ENCODE results near the gene AGPAT4.

DNA sequence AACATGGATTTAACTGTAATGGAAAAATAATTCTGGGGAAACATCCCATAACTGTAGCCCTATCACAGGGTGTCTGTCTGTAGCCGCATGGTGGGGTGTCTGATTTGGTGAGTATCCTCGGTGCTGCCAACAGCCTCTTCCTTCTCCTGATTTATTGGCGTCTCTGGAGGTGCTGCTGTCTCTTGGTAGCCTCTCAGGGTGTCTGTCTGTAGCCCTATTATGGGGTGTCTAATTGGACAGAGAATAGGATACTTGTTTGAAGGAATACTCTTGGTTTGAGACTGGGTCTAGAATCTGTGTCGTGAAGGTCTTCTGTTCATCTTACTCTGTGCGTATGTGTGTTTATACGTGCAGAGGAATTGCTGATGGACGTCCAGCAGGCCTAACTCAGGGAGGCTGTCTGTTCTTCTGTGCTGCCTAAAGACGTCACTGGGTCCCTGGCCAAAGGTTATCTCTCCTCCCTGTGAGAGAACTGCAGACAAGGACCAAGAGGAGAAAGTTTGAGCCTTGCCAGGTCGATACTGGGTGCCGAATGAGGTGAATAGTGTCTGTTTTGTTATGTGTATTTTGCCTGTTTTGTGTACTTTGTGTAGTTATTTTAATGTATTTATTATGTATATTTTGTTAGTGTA, 18.9 kb upstream of the AGPAT4 start:
- TF ChIP-seq, protein P1, sequence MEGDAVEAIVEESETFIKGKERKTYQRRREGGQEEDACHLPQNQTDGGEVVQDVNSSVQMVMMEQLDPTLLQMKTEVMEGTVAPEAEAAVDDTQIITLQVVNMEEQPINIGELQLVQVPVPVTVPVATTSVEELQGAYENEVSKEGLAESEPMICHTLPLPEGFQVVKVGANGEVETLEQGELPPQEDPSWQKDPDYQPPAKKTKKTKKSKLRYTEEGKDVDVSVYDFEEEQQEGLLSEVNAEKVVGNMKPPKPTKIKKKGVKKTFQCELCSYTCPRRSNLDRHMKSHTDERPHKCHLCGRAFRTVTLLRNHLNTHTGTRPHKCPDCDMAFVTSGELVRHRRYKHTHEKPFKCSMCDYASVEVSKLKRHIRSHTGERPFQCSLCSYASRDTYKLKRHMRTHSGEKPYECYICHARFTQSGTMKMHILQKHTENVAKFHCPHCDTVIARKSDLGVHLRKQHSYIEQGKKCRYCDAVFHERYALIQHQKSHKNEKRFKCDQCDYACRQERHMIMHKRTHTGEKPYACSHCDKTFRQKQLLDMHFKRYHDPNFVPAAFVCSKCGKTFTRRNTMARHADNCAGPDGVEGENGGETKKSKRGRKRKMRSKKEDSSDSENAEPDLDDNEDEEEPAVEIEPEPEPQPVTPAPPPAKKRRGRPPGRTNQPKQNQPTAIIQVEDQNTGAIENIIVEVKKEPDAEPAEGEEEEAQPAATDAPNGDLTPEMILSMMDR (IDR thresholded peaks at IDR 0.05): no peak
- no peak for TF ChIP-seq POLR2A (IDR thresholded peaks at IDR 0.05)
